T47D (cell line): ENCODE data around the gene CUL4B.

Experiments
- DNase-seq, 2 experiments: peaks; one replicate each; pipeline versions ENCODE4 v3.0.0 to v3.0.0-alpha.2; 2011 to 2012; ENCODE audit warnings: low read depth in 1 of 2, low spot score in 1 of 2
- JUND ChIP-seq: IDR thresholded peaks from 2 replicates; pipeline ENCODE4 v1.6.1; 2012; ENCODE audit warnings: low read depth
- in situ Hi-C: cut with HindIII; loops from 2 replicates; pipeline ENCODE4 v1.10.0; 2016; ENCODE audit warnings: low sequenced_read_pairs, low pct_unique_long_range_greater_than_20kb

The CUL4B gene

DNA sequence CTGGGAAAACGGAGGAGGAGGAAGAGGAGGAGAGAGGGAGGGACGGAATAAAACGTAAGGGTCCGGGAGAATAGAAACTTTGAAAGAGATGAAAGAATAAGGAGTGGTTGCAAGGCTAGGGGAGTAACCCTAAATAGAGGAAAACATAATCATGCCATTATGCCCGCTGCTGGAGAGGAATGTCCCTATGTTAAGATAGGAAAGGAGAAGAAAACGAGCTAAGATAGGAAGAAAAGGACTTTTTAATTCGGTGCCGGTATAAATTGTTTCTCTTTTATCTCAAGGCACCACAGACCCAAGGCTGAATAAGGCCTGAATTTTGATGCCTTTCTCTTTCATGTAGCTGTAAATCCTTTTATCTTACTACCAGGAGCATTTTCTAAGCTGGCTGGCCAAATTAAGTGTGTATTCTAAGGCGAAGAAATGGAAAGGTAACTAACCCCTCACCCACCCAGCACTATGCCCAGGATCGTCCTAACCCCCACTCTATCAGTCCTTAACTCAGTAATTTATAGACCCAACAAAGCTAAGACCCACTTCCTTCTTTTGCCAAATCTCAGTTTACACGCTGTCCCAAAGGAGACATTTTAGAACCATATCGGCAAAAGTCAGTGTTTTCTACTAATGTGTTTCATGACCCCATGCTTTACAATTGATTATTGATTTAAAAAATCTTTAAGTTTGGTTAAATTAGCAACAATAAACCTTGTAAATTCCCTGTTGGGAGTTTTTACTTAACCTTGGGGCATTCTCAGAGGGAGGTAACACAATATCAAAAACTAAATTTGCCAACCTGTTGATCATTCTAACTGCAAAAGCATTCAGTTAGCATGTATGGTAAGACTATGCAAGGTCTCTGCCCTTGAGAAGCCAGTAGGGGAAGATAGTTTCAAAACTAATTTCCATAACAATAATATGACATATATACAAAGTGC, 1.1 kb upstream of the CUL4B start:
- no peak for TF ChIP-seq JUND
- DNase-seq, result no peak
- in situ Hi-C loops, result no loop called here

DNA sequence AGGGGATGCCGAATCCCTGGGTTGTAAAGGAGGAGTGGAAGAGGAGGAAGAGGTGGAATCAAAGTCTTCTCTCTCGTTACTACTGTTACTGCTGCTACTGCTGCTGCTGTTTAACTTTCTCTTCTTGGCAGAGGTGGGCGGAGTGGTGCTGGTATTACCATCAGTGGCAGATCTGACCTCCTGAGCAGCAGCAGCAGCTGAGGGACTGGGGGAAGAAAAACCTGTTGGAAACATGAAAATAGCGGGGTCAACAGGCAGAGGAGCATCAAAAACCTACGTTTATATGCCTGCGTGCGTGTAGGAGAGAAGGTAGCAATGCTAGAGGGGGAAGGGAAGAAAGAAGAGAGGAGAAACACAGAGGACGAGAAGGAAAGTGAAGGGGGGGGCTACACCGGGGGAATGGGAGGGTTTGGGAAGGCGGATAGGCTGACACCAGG, 339 bp downstream of the CUL4B start:
- in situ Hi-C loops, result no loop called here
- no peak for DNase-seq

DNA sequence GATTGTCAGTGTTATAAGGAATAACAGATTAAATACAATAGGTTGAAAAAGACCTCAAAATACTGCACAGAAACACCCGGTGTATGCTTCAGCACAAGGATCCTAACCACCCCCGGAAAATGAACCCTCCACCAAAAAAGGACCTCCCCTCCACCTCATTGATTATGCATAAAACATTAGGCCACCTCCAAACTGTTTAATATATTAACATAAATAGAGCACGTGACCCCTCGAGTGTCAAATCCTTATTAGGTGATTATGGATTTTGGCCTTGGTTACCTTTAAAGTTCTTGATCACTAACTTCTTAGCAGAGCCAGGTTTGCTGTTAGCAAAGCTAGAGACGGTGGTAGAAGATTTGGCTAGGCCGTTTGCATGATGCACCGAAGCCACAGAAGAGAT, 958 bp downstream of the CUL4B start:
- DNase-seq, result no peak
- in situ Hi-C loops, result no loop called here
- no peak for TF ChIP-seq JUND

More for the DNA sequence above, 339 bp downstream of the CUL4B start:
- no peak for TF ChIP-seq JUND

DNA sequence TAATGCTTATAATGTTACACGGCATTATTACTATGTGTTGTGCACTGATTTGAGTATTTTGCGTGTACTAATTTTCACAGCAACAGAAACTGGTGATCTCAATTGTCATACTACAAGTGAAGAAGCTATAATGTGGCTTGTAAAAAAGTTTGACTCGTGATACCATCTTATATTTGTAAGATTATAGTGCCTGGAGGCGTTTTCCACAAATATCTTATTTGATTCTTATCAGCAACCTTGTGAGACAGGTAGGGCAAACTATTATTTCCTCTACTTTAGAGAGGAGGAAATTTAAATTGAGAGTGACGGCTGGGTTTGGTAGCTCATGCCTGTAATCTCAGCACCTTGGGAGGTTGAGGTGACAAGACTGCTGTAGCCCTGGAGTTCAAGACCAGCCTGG, 4.5 kb downstream of the CUL4B start:
- DNase-seq, result peak in 1 of 2 experiments; percentile 38
- TF ChIP-seq JUND, result no peak
- in situ Hi-C loops, result no loop called here

DNA sequence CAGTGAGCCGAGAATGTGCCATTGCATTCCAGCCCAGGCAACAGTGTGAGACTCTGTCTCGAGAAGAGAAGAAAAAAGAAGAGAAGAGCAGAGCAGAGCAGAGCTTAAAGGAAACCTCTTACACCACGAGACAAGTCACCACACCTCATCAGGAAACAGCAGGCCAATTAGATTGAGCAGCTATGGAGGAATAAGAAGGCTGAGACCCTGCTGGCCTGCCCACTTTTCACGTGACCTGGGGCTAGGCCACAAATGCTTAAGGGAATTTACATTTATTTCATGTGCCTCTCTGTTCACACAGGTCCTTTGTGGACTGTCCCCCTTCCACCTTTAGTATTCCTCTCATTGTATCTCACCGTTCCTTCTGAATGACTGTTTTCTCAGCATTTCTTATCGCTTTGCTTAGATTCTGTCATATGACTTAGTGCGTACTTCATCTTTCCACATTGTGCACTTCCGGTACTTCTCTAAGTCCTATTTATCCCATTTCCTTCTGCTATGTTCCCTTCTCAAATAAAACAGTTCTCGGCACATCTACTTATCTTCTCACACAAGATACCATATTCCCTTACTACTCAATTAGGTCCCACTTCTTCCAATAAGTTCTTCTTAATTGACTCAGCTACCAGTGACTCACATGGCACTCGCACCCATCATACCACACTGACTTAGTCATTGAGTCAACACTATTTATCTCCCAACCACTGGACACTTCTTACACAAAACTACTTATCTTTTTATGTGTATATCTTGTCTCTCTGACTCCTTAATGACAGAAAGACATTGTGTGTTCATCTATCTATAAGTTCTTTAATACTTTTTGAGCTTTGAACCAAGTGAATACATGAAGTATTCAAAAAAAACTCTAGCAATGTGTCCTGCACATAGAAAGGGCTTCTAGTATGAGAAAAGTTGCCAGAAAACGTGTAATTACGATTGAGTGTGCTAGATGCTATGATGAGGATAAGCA, 11.0 kb downstream of the CUL4B start:
- no peak for TF ChIP-seq JUND
- DNase-seq, result no peak
- in situ Hi-C loops, result no loop called here

DNA sequence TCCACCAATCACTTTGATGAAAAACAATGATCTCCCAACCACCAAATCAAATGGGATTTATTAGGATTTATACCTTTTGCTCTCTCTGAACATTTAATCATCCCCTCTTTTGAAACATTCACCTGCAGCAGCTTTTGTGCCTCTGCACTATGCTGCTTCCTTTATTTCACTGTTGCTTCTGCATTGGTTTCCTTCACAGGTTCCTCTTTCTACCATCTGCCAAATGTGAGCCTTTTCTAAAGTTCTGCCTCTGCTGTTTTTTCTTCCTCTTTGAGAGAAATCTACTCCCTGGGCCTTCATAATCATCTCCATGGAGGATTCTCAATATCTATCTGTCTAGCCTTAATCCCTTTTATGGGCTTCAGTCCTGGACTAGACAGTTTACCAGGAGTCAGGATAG, 24.7 kb downstream of the CUL4B start:
- no peak for TF ChIP-seq JUND
- no peak for DNase-seq
- in situ Hi-C loops, result no loop called here

DNA sequence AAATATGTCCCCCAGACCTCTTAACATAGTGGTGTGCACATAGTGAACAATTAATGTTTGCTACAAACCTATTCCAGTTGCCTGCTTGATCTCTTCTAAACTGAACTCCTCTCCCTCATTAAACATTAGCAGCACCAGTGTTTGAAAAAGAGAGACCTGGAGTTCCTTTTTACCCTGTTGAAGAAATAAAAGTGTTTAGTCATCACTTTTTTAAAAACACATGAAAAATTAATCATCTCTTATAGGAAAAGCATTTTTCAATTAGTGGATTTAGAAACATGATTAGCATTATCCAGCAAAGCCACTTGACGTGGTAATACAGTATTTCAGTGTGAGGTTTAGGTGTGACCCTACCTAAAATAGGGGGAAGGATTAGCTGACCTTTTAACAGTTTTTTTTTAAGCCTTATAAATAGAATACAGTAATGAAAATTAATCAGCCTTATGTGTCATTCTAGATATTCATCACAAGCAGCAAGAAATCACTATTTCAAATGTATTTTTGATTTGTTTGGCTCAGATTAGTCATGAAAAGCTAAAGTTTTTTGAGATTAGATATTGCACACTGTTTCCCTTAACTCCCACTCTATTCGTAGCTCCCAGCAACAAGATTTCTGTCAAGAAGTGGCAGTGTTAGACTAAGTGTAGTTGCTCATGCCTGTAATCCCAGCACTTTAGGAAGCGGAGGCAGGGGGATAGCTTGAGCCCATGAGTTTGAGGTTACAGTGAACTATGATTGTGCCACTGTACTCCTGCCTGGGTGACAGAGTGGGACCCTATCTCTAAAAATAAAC, 26.2 kb downstream of the CUL4B start:
- no peak for DNase-seq
- TF ChIP-seq JUND, result no peak
- in situ Hi-C loops, result no loop called here

DNA sequence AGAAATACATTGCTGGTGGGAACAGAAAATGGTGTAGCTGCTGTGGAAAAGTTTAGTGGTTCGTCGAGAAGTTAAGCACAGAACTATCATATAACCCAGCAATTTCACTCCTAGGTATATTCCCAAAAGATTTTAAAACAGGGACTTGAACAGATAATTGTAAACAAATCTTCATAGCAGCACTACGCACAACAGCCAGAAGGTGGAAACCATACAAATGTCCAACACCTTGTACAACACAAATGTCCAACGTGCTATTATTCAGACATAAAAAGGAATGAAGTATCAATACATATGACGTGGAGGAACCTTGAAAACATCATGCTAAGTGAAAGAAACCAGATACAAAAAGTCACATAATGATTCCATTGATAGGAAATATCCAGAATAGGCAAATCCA, 37.9 kb downstream of the CUL4B start:
- TF ChIP-seq JUND, result no peak
- peak in 1 of 2 experiments; percentile 3 for DNase-seq
- in situ Hi-C loops, result no loop called here

DNA sequence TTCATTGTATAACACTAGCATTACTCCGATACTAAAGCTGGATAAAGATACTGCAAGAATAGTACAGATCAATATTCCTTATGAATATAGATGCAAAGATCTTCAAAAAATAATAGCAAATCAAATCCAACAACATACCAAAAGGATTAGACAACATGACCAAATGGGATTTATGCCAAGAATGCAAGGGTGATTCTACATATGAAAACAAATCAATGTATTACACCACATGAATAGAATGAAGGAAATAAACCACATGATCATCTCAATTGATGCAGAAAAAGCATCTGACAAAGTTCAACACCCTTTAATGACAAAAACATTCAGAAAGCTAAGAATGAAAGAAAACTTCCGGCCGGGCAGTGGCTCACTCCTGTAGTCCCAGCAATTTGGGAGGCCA, 42.8 kb downstream of the CUL4B start:
- TF ChIP-seq JUND, result no peak
- in situ Hi-C loops, result no loop called here
- peak in 1 of 2 experiments; percentile 13 for DNase-seq

DNA sequence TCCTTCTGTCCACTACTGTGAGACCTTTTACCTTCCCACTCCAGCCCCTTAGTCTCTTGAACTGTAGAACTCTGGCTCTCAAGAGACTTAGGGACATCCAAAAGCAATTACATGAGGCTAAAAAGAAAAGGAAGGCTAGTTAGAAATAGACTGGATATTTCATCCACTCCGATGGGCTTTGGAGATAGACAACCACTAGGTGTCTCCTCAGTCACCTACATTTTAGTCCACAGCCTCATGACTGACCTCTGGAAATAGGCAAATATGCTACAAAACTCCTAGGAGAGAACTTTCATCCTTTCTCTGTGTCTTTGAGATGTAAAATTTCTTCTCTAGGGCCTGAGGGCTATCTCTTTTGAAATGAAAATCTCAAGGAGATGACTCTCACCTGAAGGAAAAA, 46.5 kb downstream of the CUL4B start:
- no peak for TF ChIP-seq JUND
- in situ Hi-C loops, result no loop called here
- peak; percentile 0 to 37 for DNase-seq

DNA sequence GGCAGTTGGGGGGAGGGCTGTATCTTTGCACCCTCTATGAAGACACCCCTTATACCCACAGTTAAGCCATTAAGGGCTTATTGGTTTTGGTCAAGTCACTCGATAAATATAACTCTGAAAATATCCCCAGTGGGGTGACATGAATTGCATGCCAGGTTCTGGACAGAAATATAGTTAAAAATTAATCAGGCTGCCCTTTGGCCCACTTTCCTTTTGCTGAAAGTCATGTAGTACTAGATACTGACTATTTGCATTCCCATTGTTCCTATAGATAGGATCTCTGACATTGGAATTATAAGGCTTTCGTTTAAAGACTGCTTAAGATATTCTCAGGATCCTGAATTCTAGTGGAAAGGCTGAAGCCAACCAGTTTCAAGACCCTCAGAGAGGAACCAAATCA, 48.1 kb downstream of the CUL4B start:
- no peak for TF ChIP-seq JUND
- no peak for DNase-seq
- in situ Hi-C loops, result no loop called here

DNA sequence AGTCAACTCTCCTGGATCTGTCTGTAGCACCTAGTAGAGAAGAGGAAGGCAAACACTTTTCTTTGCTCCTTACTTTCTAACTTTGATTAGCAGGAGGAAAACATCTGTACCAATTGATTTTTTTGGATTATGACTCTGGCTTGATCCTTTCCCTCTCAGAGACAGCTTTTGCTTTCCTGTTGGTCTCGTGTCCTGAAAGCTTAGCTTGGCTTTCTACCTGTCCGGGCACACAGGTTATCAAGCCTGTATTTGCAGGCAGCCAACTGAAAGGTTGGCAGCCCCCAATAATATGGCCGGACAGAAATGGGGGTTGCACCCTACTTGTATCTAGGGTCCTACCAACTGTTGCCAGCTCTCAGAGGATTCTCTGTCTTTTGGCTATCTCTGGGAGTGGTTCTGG, 48.5 kb downstream of the CUL4B start:
- in situ Hi-C loops, result no loop called here
- TF ChIP-seq JUND, result no peak
- no peak for DNase-seq

DNA sequence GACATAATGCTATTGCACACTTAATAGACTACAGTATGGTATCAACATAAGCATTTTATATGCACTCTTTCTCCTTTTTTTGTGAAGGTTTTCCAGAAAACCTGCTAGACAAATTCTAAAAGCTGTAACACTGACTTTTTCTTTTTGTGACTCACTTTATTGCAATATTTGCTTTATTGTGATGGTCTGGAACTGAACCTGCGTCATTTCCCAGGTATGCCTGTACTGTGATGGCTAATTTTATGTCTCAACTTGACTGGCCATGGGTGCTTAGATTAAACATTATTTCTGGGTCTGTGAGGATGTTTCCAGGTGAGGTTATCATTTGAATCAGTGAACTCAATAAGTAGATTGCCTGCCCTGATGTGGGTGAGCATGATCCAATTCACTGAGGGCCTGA, 56.2 kb downstream of the CUL4B start:
- no peak for DNase-seq
- in situ Hi-C loops, result no loop called here
- TF ChIP-seq JUND, result no peak
